DMS79 (cell line): ENCODE measurements around the gene OR10A3.
A peak's percentile ranks its signal among the peaks of the same experiment; 100 is the strongest.

Experiments
- DNase-seq: peaks from one replicate; lab custom pipeline; 2025; lab: John Stamatoyannopoulos, UW

Gene OR10A3

DNA sequence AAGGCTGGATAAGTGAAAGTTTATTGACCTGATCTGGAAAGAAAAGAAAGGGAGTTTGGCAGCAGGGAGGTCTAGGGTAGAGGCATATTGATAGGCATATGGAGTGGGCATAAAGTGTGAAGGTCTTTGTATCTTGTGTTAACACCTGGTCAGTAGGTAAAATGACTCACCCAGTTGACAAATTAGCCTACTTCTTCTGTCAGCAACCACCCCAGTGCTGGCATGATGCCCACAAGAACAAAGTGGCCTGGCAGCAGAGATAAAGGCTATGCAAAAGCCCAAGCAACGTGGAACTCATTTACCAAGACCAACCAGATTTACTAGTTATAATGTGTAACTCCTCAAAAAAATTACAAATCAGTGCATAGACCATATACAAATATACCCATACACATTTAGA lies 4.9 kb downstream of the OR10A3 start:
- no peak for DNase-seq

GRCh38 chr11:7931168-7931567 lies 10.3 kb downstream of the OR10A3 start, which contains the start of gene OR10A6:
TSS of gene OR10A6 (minus strand) at chr11:7931268. CDS start at chr11:7928662, 2,606 bp downstream.
- DNase-seq, result no peak

DNA sequence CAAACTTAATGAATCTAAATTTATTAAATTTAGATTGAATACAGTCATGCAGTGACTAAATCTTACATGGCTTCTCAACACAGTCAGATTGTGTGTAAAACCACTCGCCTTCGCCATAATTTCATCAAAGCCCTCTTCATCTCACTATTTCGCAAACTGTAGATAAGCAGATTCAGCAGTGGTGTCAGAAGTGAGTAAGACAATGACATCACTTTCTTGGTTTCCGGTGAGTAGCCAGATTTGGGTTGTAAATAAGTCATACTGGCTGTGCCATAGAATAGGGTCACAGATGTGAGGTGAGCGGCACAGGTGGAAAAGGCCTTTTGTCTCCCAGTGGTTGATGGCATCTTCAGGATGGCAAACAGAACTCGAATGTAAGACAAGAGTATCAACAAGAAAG lies 13.9 kb downstream of the OR10A3 start:
- no peak for DNase-seq

GRCh38 chr11:7924536-7924935 lies 17.0 kb downstream of the OR10A3 start:
- no peak for DNase-seq

- DNase-seq, result no peak
These were observed 23.4 kb downstream of the OR10A3 start for GRCh38 chr11:7918141-7918540.

GRCh38 chr11:7911011-7911410 lies 30.5 kb downstream of the OR10A3 start:
- DNase-seq, result no peak

- no peak for DNase-seq
These were observed 31.2 kb downstream of the OR10A3 start for GRCh38 chr11:7910286-7910788.

DNA sequence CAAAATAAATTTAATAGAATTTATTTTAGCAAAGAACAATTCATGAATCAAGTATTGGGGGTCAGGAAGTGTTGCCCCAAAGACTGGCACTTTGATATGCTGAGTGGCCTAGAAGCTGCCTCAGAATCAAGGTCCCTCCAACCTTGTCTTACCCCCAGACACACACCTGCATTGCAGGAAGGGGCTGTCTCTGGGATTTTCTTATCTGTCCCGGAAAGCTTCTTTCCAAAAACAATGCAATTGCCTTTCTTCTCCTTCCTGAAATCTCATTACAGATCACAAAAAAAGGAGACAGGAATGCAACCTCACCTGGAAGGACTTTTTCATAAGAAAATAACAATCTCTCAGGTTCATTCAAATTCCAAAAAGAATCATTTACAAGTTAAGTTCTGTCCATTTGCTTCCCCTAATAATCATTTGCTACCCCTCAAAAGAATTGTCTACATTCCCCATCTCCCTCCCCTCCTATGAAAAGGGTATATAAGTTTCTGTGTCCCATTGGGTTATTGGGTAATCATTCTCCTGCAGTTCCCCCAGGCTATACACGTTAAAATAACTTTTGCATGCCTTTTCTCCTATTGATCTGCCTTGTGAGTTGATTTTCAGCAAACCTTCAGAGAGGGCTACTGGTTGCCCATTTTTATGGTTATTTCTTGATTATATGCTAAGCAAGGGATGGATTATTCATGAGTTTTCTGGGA lies 31.8 kb downstream of the OR10A3 start:
- no peak for DNase-seq

DNA sequence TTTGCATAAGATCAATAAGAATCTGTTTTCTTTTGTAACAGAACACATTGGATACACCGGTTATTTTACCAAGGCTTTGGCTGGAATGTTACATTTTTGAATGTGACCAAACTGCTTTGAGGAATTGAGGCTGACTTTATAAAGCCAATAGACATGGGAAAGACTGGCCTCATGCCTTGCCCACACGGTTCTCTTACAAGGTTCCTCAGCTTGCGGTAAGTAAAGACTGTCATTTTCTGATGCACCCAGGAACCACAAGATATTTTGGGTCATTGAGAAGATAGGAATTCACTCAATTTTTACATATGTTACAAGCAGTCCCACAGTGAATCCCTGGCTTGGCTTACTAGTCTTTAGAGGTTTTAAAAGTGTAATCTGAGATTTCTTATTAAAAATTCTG lies 34.4 kb downstream of the OR10A3 start:
- DNase-seq, result no peak

DNA sequence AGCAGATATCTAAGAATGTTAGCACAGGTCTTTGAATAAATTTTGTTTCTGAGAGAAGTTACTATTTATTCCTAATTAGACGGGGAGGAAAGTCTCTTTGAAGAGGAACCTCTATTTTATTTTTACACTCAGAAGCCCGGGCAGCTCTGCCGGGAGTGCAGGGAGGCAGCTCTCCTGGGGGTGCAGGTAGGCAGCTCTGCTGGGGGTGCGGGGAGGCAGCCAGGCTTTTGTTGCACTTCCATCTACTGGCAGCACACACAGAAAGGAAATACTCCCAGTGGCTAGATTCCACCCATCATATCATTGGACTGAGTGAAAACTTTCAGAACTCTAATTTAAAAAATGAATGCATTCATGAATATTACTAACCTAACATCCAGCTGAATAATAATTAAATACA lies 35.0 kb downstream of the OR10A3 start:
- DNase-seq, result no peak

DNA sequence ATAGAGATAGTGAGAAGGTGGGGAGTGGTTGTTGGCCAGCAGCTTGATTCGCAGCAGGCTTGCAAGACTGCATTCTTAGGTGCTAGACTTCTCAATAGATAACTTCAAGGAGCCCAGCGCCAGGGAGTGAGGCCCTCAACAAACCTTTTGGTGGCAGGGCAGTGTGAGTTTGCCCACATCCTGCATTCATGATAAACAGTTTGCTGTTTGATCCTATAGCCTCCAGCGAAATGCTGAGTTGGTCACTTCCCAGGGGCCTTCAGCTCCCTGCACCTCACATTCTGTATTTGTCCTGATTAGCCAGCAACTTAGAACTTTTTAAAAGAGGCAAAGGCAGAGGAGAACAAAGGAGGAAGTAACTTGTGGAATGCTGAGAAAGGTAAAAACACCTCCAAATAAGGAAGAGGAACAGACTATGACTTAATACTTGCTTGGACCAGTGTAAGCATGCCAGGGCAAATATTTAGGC lies 35.5 kb downstream of the OR10A3 start:
- DNase-seq, result no peak

- DNase-seq, result no peak
These were observed 36.0 kb downstream of the OR10A3 start for GRCh38 chr11:7905549-7905948.

DNA sequence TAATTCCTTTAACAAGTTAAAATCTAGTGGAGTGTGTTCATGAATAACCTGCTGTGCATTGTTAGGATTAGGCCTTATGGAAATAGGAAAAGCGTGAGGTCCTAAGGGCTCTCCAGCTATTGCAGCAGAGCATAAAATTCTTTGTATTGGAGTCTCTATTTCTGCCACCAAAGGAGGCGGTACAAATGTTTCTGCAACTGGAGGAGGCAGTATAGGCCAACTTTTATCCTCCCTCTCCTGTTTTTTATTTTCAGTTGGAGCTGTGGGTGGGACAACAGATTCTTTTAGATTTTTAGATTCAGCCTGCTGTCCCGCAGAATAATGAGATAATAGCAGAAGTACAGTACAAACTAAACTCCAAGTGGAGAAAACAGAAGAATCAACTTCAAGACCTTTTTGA lies 36.6 kb downstream of the OR10A3 start:
- DNase-seq, result no peak

GRCh38 chr11:7903940-7904339 lies 37.6 kb downstream of the OR10A3 start:
- DNase-seq, result no peak

GRCh38 chr11:7901319-7901854 lies 40.1 kb downstream of the OR10A3 start:
- DNase-seq, result no peak

- DNase-seq, result no peak
These were observed 40.8 kb downstream of the OR10A3 start for GRCh38 chr11:7900686-7901085.

DNA sequence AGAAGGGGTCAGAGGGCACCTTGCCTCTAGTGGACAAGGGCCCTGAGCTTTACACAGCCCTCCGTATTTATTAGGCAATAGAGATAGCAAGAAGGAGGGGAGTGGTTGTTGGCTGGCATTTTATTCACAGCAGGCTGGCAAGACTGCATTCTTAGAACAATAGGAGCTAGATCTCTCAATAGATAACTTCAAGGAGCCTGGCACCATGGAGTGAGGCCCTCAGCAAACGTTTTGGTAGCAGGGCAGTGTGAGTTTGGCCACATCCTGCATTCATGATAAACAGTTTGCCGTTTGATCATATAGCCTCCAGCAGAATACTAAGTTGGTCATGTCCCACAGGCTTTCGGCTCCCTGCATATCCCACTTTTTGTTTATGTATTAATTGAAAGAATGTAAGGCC lies 42.1 kb downstream of the OR10A3 start:
- DNase-seq, result no peak

DNA sequence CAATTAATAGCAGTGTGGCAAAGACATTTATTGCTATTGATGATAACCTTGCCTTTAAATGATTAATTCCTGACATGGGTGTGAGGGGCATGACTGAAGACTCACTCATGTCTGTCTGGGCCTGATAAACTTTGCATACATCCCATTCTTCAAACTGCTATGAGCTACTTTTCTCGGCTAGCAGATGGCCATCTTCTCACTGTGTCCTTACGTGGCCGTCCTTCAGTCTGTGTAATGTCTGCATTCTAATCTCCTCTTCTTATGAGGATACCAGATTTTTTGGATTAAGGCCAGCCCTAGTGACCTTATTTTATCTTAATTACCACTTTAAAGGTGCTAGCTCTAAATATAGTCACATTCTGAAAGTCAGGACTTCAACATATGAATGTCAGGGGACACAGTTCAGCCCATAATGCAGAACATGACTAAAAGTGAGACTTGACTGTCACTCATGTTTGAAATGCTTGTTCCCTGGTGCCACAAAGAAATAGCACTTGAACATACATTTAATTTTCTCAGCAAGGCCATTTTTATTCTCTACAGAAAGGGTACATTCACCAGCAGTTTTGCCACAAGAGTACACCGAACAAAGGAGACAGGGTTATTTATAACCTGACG lies 42.7 kb downstream of the OR10A3 start:
- no peak for DNase-seq

GRCh38 chr11:7896009-7896785 lies 45.3 kb downstream of the OR10A3 start:
- no peak for DNase-seq

- DNase-seq, result no peak
These were observed 47.3 kb downstream of the OR10A3 start for GRCh38 chr11:7894251-7894650.

- DNase-seq, result no peak
These were observed 47.7 kb downstream of the OR10A3 start for GRCh38 chr11:7893796-7894195.

DNA sequence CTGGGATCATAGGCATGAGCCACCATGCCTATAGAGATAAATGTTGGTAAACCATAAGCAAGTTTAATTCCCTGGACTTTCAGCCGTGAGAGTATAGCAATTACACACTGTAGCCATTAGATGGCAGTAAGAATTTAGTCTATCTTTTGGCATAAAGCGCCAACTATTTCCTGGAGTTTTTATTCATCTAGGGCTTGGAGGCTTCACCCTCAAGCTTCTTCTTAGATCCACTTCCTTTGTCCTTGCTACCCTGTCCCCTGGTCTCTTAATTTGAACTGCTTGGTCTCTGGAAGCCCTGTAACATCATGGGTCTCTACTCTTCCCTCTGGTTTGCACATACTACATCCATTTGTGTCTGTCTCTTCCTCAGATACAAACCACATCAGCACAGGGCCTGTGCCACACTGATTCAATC lies 48.7 kb downstream of the OR10A3 start:
- peak; percentile 26 for DNase-seq
